ENCODE measurements around the gene TMEM120B.
A peak's percentile ranks its signal among the peaks of the same experiment; 100 is the strongest.

Gene TMEM120B

GRCh38 chr12:121773011-121773777 lies 60.6 kb downstream of the TMEM120B start:
- Mint-ChIP-seq H3K4me1 (peaks cover 6% of the 10 kb centered on the region), H3K4me3 (no peak overlapping the region), H3K27me3 (no peaks in the 10 kb centered on the region), H3K9me3 (no peaks in the 10 kb centered on the region), H3K36me3 (ENCODE audit: insufficient read depth) (peaks cover 10% of the 10 kb centered on the region), H3K27ac (ENCODE audit: low read depth) (no peak overlapping the region)
- peak; percentile 76 for ATAC-seq (replicated peaks; ENCODE audit: extremely low read depth, poor library complexity, severe bottlenecking)
- peak; percentile 62 to 66 for DNase-seq (ENCODE audit: low spot score in 2 of 2)

- H3K4me1 Mint-ChIP-seq, result peaks cover 13% of the 10 kb centered on the region
- no peaks in the 10 kb centered on the region for H3K9me3 Mint-ChIP-seq
- H3K27me3 Mint-ChIP-seq, result no peaks in the 10 kb centered on the region
- ATAC-seq (replicated peaks; ENCODE audit: extremely low read depth, poor library complexity, severe bottlenecking) (no peak), DNase-seq (ENCODE audit: low spot score in 2 of 2) (no peak)
- peaks cover 26% of the 10 kb centered on the region for H3K36me3 Mint-ChIP-seq (ENCODE audit: insufficient read depth)
- H3K27ac Mint-ChIP-seq (ENCODE audit: low read depth), result no peak overlapping the region
- H3K4me3 Mint-ChIP-seq, result no peak overlapping the region
Measured at GRCh38 chr12:121774968-121775474, 62.5 kb downstream of the TMEM120B start.

DNA sequence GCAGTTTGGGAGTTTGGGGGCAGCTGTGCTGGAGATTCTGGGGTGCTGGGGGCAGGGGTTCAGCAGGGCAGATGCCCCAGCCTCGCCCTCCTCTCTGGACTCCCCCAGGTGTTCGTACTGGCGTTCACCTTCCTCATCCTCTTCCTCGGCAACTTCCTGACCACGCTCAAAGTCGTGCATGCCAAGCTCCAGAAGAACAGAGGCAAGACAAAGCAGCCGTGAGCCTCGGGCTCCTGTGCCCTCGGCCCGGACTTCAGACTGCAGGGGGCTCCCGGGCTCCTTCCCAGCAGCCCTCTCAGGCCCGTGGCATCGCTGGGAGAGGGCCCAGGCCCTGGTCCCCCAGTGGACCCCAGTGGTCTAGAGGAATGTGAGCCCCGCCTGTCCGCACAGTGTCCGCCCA lies 62.9 kb downstream of the TMEM120B start:
- Mint-ChIP-seq H3K27ac (ENCODE audit: low read depth) (no peak overlapping the region), H3K36me3 (ENCODE audit: insufficient read depth) (peaks cover 30% of the 10 kb centered on the region), H3K4me3 (no peak overlapping the region), H3K9me3 (no peaks in the 10 kb centered on the region), H3K27me3 (no peaks in the 10 kb centered on the region), H3K4me1 (peaks cover 13% of the 10 kb centered on the region)
- no peak for ATAC-seq (replicated peaks; ENCODE audit: extremely low read depth, poor library complexity, severe bottlenecking)
- no peak for DNase-seq (ENCODE audit: low spot score in 2 of 2)

GRCh38 chr12:121776190-121777098 lies 63.9 kb downstream of the TMEM120B start:
- H3K4me3 Mint-ChIP-seq, result no peak overlapping the region
- ATAC-seq (replicated peaks; ENCODE audit: extremely low read depth, poor library complexity, severe bottlenecking), result peak; percentile 70

GRCh38 chr12:121778567-121779421 lies 66.2 kb downstream of the TMEM120B start:
- no peaks in the 10 kb centered on the region for H3K9me3 Mint-ChIP-seq
- DNase-seq (ENCODE audit: low spot score in 2 of 2) (no peak), ATAC-seq (replicated peaks; ENCODE audit: extremely low read depth, poor library complexity, severe bottlenecking) (no peak)
- no peaks in the 10 kb centered on the region for H3K27me3 Mint-ChIP-seq
- peak overlapping the region; percentile 85 for H3K27ac Mint-ChIP-seq (ENCODE audit: low read depth)
- peaks cover 30% of the 10 kb centered on the region for H3K4me1 Mint-ChIP-seq
- H3K36me3 Mint-ChIP-seq (ENCODE audit: insufficient read depth), result peaks cover 48% of the 10 kb centered on the region
- no peak overlapping the region for H3K4me3 Mint-ChIP-seq

More at GRCh38 chr12:121776190-121777098, 63.9 kb downstream of the TMEM120B start:
- Mint-ChIP-seq H3K36me3 (ENCODE audit: insufficient read depth) (peaks cover 37% of the 10 kb centered on the region), H3K9me3 (no peaks in the 10 kb centered on the region), H3K27me3 (no peaks in the 10 kb centered on the region), H3K4me1 (peaks cover 14% of the 10 kb centered on the region), H3K27ac (ENCODE audit: low read depth) (peak overlapping the region; percentile 22)
- DNase-seq (ENCODE audit: low spot score in 2 of 2), result peak; percentile 81 to 96

- peaks cover 34% of the 10 kb centered on the region for H3K4me1 Mint-ChIP-seq
- peaks cover 51% of the 10 kb centered on the region for H3K36me3 Mint-ChIP-seq (ENCODE audit: insufficient read depth)
- H3K27ac Mint-ChIP-seq (ENCODE audit: low read depth), result no peak overlapping the region
- no peak for ATAC-seq (replicated peaks; ENCODE audit: extremely low read depth, poor library complexity, severe bottlenecking)
- no peaks in the 10 kb centered on the region for H3K9me3 Mint-ChIP-seq
- H3K27me3 Mint-ChIP-seq, result no peaks in the 10 kb centered on the region
- H3K4me3 Mint-ChIP-seq, result no peak overlapping the region
- no peak for DNase-seq (ENCODE audit: low spot score in 2 of 2)
Measured at GRCh38 chr12:121779422-121779895, 66.9 kb downstream of the TMEM120B start.

- ATAC-seq (replicated peaks; ENCODE audit: extremely low read depth, poor library complexity, severe bottlenecking) (no peak), DNase-seq (ENCODE audit: low spot score in 2 of 2) (no peak)
- H3K4me1 Mint-ChIP-seq, result peaks cover 41% of the 10 kb centered on the region
- no peak overlapping the region for H3K4me3 Mint-ChIP-seq
- H3K9me3 Mint-ChIP-seq, result no peaks in the 10 kb centered on the region
- H3K27me3 Mint-ChIP-seq, result no peaks in the 10 kb centered on the region
- peaks cover 55% of the 10 kb centered on the region for H3K36me3 Mint-ChIP-seq (ENCODE audit: insufficient read depth)
- H3K27ac Mint-ChIP-seq (ENCODE audit: low read depth), result no peak overlapping the region
Measured at GRCh38 chr12:121780429-121780828, 67.9 kb downstream of the TMEM120B start.

GRCh38 chr12:121781484-121781997 lies 69.0 kb downstream of the TMEM120B start:
- DNase-seq (ENCODE audit: low spot score in 2 of 2) (no peak), ATAC-seq (replicated peaks; ENCODE audit: extremely low read depth, poor library complexity, severe bottlenecking) (no peak)
- Mint-ChIP-seq H3K27ac (ENCODE audit: low read depth) (peak overlapping the region; percentile 99), H3K27me3 (no peaks in the 10 kb centered on the region), H3K4me3 (peak overlapping the region; percentile 91), H3K4me1 (peaks cover 50% of the 10 kb centered on the region), H3K9me3 (no peaks in the 10 kb centered on the region), H3K36me3 (ENCODE audit: insufficient read depth) (peaks cover 58% of the 10 kb centered on the region)

GRCh38 chr12:121781998-121782979 lies 69.7 kb downstream of the TMEM120B start:
- Mint-ChIP-seq H3K4me1 (peaks cover 57% of the 10 kb centered on the region), H3K27ac (ENCODE audit: low read depth) (peak overlapping the region; percentile 99), H3K4me3 (peak overlapping the region; percentile 91), H3K27me3 (no peaks in the 10 kb centered on the region), H3K9me3 (no peaks in the 10 kb centered on the region), H3K36me3 (ENCODE audit: insufficient read depth) (peaks cover 61% of the 10 kb centered on the region)
- ATAC-seq (replicated peaks; ENCODE audit: extremely low read depth, poor library complexity, severe bottlenecking) (peak; percentile 38), DNase-seq (ENCODE audit: low spot score in 2 of 2) (no peak)

GRCh38 chr12:121783766-121784165 lies 71.2 kb downstream of the TMEM120B start:
- Mint-ChIP-seq H3K27me3 (no peaks in the 10 kb centered on the region), H3K9me3 (no peaks in the 10 kb centered on the region), H3K27ac (ENCODE audit: low read depth) (peak overlapping the region; percentile 99), H3K4me1 (peaks cover 67% of the 10 kb centered on the region), H3K36me3 (ENCODE audit: insufficient read depth) (peaks cover 63% of the 10 kb centered on the region), H3K4me3 (peak overlapping the region; percentile 91)
- ATAC-seq (replicated peaks; ENCODE audit: extremely low read depth, poor library complexity, severe bottlenecking) (no peak), DNase-seq (ENCODE audit: low spot score in 2 of 2) (no peak)

DNA sequence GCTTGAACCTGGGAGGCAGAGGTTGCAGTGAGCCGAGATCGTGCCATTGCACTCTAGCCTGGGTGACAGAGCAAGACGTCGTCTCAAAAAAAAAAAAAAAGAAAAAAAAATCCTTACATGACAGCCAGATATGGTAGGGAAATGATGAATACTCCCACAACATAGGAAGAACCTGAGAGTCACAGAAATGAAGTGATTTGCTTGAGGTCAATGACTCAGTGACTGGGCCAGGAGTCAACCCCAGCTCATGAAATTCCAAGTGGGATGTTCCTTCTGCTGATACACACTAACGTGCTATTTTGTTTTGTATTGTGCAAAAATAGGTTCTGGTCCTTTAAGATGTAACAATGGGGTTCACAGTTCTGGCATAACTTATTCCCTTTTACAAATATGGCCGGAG lies 71.9 kb downstream of the TMEM120B start:
- Mint-ChIP-seq H3K27ac (ENCODE audit: low read depth) (peak overlapping the region; percentile 99), H3K4me3 (peak overlapping the region; percentile 91), H3K27me3 (no peaks in the 10 kb centered on the region), H3K4me1 (peaks cover 71% of the 10 kb centered on the region), H3K9me3 (no peaks in the 10 kb centered on the region), H3K36me3 (ENCODE audit: insufficient read depth) (peaks cover 61% of the 10 kb centered on the region)
- DNase-seq (ENCODE audit: low spot score in 2 of 2) (no peak), ATAC-seq (replicated peaks; ENCODE audit: extremely low read depth, poor library complexity, severe bottlenecking) (no peak)

All from central memory CD8-positive, alpha-beta T cell (primary cell).